ENCODE results near the gene PRM3.

PRM3 gene

DNA sequence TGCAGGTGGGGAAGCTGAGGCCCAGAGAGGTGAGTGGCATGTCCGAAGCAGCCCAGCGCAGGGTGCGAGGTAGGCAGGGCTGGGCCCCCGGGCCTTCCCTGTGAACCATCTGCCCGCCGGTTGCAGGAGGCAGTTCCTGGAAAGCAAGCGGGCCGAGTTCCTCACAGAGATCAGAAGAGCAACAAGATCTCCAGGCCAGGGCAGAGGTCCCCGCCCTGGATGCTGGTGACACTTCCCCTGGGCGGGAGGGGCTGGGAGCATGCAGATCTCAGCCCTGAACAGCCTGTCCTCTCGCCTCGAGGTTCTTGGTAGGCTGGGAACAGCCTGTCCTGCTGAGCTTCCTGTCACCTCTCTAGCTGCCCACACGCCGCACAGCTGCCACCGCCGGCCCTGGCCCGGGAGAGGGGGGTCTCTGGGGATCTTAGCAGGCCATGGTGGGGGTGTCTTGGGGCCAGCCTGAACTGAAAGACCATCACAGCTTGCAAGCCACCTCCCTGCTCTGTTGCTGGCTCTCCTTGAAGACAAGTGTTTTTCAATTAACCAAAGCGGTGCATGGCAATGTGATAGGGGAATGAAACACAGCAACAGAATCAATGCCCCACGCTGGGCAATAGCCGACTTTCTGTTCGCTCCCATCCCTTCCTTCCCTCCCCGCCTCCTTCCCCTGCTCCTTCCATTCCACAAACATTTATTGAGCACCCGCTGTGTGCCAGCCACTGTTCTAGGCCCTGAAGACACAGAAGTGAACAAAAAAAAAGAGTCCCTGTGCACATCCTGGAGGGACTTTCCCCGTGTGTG, 49.1 kb downstream of the PRM3 start:
- DNase-seq (ENCODE audit: low spot score) = no peak

Data from AG20443 (cell line).